ENCODE data around the gene PHF24.

DNA sequence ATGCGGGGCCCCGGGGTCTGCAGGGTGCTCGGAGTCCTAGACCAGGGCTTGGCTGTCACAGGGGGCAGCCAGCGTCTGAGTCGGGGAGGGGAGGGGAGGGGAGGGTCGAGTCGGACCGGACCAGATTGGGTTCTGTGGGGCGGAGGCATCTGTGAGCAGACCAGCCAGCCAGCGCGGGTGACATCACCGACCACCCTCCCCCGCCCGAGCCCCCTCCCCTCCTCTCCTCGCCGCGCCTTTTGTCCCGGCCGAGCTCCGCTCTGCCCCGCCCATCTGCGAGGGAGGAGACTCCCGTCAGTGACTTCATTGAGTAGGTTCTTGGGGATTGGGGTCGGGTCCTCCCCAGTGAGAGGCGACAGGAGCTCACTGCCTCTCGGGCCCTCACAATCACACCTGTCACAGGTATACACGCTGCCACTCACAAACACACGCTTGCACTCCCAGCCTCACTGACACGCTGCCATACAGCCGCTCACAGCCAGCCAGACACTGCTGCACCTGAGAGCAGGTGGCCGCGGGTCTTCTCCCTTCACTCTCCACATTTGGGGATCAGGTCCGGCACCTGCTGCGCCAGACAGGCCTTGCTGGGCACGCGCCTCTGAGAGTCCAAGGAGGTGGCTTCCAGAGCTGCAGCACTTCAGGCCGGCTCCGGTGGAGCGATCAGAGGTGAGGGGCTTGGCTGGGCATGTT, 32.0 kb downstream of the PHF24 start:
- no peak for TF ChIP-seq POLR2A (IDR thresholded peaks at IDR 0.05)
- no peak for TF ChIP-seq EP300 (IDR thresholded peaks at IDR 0.05)
- peak in 2 of 3 donors; percentile 35 to 40 for TF ChIP-seq POLR2AphosphoS5 (IDR thresholded peaks at IDR 0.05)
